WTC11 (cell line): ENCODE measurements around the gene METTL25B.

Experiments used
- ARID4B ChIP-seq: sonication (generic); formaldehyde crosslinking; IDR thresholded peaks from 2 replicates; pipeline ENCODE4 v1.8.0; 2023; ENCODE audit warnings: missing genetic modification reagents, mild to moderate bottlenecking, borderline replicate concordance
- ATF2 ChIP-seq: sonication (generic); formaldehyde crosslinking; IDR thresholded peaks from 2 replicates; pipeline ENCODE4 v1.8.1; 2022; ENCODE audit warnings: low read depth, missing genetic modification reagents, borderline replicate concordance
- CREB1 ChIP-seq: sonication (generic); formaldehyde crosslinking; IDR thresholded peaks from 2 replicates; pipeline ENCODE4 v1.8.0; 2023; ENCODE audit warnings: mild to moderate bottlenecking, missing genetic modification reagents
- CTCF ChIP-seq: fragments of 200-600 bp; IDR thresholded peaks from 2 replicates; pipeline ENCODE4 v1.8.0; 2022; ENCODE audit warnings: antibody characterized with exemption
- ETV6 ChIP-seq: sonication (generic); formaldehyde crosslinking; IDR thresholded peaks from 2 replicates; pipeline ENCODE4 v1.8.1; 2022; ENCODE audit warnings: mild to moderate bottlenecking, missing genetic modification reagents
- HMGXB4 ChIP-seq: sonication (generic); formaldehyde crosslinking; IDR thresholded peaks from 2 replicates; pipeline ENCODE4 v1.8.1; 2023; ENCODE audit warnings: mild to moderate bottlenecking, moderate library complexity, missing genetic modification reagents
- MAX ChIP-seq: sonication (generic); formaldehyde crosslinking; IDR thresholded peaks from 2 replicates; pipeline ENCODE4 v1.8.0; 2022; ENCODE audit warnings: mild to moderate bottlenecking, missing genetic modification reagents
- MYBL2 ChIP-seq: sonication (generic); formaldehyde crosslinking; IDR thresholded peaks from 2 replicates; pipeline ENCODE4 v1.8.1; 2023; ENCODE audit warnings: mild to moderate bottlenecking, moderate library complexity, missing genetic modification reagents
- NFYB ChIP-seq: sonication (generic); formaldehyde crosslinking; conservative IDR thresholded peaks from 2 replicates; pipeline ENCODE4 v1.8.0; 2022; ENCODE audit warnings: low read depth, missing genetic modification reagents
- PREB ChIP-seq: sonication (generic); formaldehyde crosslinking; IDR thresholded peaks from 2 replicates; pipeline ENCODE4 v1.8.1; 2022; ENCODE audit warnings: mild to moderate bottlenecking, missing genetic modification reagents, moderate library complexity, borderline replicate concordance
- TP53 ChIP-seq: sonication (generic); formaldehyde crosslinking; IDR thresholded peaks from 2 replicates; pipeline ENCODE4 v1.8.1; 2023; ENCODE audit warnings: mild to moderate bottlenecking, missing genetic modification reagents
- USF1 ChIP-seq: sonication (generic); formaldehyde crosslinking; IDR thresholded peaks from 2 replicates; pipeline ENCODE4 v1.8.0; 2022; ENCODE audit warnings: mild to moderate bottlenecking, missing genetic modification reagents

- TF ChIP-seq USF1 (CRISPR knock-in tag) (no peak), TP53 (CRISPR knock-in tag) (no peak), CREB1 (no peak), CTCF (no peak), HMGXB4 (no peak), PREB (no peak), MYBL2 (CRISPR knock-in tag) (no peak), NFYB (CRISPR knock-in tag) (no peak), ETV6 (CRISPR knock-in tag) (no peak), ARID4B (CRISPR knock-in tag) (no peak), MAX (CRISPR knock-in tag) (no peak), ATF2 (no peak)
Observed at GRCh38 chr1:156785458-156785857, 57.2 kb downstream of the METTL25B start.
